Uterus (tissue), 4 donors: ENCODE measurements around the gene INAFM1. TPM values are rescaled to one million over a fixed set of nuclear protein-coding genes. Genes with fewer than 3 reads are reported as not detected.
"Not testable (repeated sequence)": the region's sequence is repeated elsewhere in the genome, so short reads cannot be mapped to it uniquely, and the experiment has no call there.

Experiments
- DNase-seq, 2 donors: peaks; one replicate each; pipeline ENCODE4 v3.0.0-alpha.2; 2019 to 2020
- H3K27ac ChIP-seq, 2 donors: fragments of 200-600 bp; sonication (generic); 1 replicate in 1 of 2; 2 replicates in 1 of 2; pipeline ENCODE4 v1.5.1; 2016 to 2018
- H3K27me3 ChIP-seq, 2 donors: fragments of 200-600 bp; sonication (generic); one replicate each; pipeline ENCODE4 v1.5.1; 2018 to 2019; ENCODE audit warnings: control low read depth in 1 of 2
- H3K36me3 ChIP-seq, 2 donors: fragments of 200-600 bp; sonication (generic); one replicate each; pipeline ENCODE4 v1.5.1; 2019; ENCODE audit warnings: control low read depth in 1 of 2
- H3K4me1 ChIP-seq, 2 donors: fragments of 200-600 bp; sonication (generic); one replicate each; pipeline ENCODE4 v1.5.1; 2018 to 2019; ENCODE audit warnings: control low read depth in 1 of 2
- H3K4me3 ChIP-seq, 2 donors: fragments of 200-600 bp; sonication (generic); 1 replicate in 1 of 2; 2 replicates in 1 of 2; pipeline ENCODE4 v1.5.1; 2018 to 2019; ENCODE audit warnings: mild to moderate bottlenecking in 1 of 2
- H3K9me3 ChIP-seq, 2 donors: fragments of 200-600 bp; sonication (generic); one replicate each; pipeline ENCODE4 v1.5.1; 2019; ENCODE audit warnings: control low read depth in 1 of 2
- POLR2A ChIP-seq, 2 donors: fragments of 450-650 bp; IDR thresholded peaks; one replicate each; pipeline ENCODE4 v1.6.1; 2016; ENCODE audit warnings: antibody characterized with exemption in 2 of 2, mild to moderate bottlenecking in 1 of 2, moderate library complexity in 1 of 2
- intact Hi-C: fragments of 100-400 bp; cut with DNase I; formaldehyde crosslinking; loops from one replicate; pipeline ENCODE4 v1.15.1; 2023; ENCODE audit warnings: low total_unique reads
- total RNA-seq, 4 donors: library from RNA; depleted of rRNA in 3 of 4; stranded (reverse); fragments of >200 nt in 3 of 4; gene quantifications; one replicate each; pipeline versions ENCODE4 v1.1.0 to v1.2.4, GENCODE V29; 2014 to 2023
- TF ChIP-seq, protein P1 (sequence below), 4 experiments: fragments of 200-600 bp in 2 of 4; fragments of 450-650 bp in 2 of 4; sonication (generic) in 2 of 4; IDR thresholded peaks; one replicate each; pipeline ENCODE4 v1.5.1; 2016 to 2019; ENCODE audit warnings: antibody characterized with exemption in 4 of 4, mild to moderate bottlenecking in 2 of 4, moderate library complexity in 1 of 4
- donor health status: DM: yes; HTN: yes; CAD: no.

Gene INAFM1
- total RNA-seq, 4 donors from 2014 or later, result 2.8 to 39.5 (median 13.5) TPM

DNA sequence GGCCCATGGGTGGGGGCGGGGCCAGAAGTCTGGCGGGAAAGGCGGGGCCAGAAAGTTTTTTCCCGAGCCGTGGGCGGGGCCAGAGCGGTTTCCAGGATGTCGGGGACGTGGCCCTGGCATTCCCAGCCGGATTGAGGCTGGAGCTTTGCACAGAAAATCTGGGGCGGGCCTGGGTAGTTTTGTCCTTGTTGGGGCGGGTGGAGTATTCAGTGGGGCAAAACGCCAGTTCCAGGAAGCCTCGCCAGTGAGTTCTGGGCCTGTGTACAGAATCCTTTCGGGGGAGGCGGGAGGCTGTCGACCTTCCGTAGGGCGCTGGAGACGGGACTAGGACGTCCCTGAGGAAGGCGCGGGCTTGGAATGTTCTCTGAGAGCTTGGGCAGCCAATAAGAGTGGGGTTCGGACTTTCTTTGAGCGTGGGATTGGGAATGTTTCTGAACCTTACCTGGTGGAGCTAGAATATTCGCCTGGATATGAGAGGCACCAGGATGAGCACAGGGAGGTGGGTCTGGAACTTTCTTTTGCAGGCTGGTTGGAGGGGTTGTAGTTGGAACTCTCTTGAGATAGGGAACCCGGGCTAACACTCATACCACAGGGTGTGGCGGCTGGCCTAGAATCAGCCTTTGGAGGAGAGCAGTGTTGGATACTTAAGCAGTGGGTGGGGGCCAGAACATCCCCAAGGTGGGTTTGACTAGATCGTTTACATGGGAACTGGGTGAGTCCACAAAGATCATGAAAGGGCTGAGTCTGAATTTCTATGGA, 17.1 kb upstream of the INAFM1 start:
- Histone ChIP-seq H3K4me3 (peak overlapping the region; percentile 49 to 51), H3K27ac (peak overlapping the region; percentile 95 to 97), H3K27me3 (no peaks in the 10 kb centered on the region), H3K9me3 (no peaks in the 10 kb centered on the region), H3K4me1 (peaks cover 9 to 16% of the 10 kb centered on the region in 2 donors), H3K36me3 (no peaks in the 10 kb centered on the region)
- TF ChIP-seq POLR2A (IDR thresholded peaks at IDR 0.05), result peak; percentile 64 to 82
- TF ChIP-seq, protein P1, sequence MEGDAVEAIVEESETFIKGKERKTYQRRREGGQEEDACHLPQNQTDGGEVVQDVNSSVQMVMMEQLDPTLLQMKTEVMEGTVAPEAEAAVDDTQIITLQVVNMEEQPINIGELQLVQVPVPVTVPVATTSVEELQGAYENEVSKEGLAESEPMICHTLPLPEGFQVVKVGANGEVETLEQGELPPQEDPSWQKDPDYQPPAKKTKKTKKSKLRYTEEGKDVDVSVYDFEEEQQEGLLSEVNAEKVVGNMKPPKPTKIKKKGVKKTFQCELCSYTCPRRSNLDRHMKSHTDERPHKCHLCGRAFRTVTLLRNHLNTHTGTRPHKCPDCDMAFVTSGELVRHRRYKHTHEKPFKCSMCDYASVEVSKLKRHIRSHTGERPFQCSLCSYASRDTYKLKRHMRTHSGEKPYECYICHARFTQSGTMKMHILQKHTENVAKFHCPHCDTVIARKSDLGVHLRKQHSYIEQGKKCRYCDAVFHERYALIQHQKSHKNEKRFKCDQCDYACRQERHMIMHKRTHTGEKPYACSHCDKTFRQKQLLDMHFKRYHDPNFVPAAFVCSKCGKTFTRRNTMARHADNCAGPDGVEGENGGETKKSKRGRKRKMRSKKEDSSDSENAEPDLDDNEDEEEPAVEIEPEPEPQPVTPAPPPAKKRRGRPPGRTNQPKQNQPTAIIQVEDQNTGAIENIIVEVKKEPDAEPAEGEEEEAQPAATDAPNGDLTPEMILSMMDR (IDR thresholded peaks at IDR 0.05), result no peak
- DNase-seq, result peak in 1 of 2 donors; percentile 57
- intact Hi-C loops, result no loop called here

DNA sequence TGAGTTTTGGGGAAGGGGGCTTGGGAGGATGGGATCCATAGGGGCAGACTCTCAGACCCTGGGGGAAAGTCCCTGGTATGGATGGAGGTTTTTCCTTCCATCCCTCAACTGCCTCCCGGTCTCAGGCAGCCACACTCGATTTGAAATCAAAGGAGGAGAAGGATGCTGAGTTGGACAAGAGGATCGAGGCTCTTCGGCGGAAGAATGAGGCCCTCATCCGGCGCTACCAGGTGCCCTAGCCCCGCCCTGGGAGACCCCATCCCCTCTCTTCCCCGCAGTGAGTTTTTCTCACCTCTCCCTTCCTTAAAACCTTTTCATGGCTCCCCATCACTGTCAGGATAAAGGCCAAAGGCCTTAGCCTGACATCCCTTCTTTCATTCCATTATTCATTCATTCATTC, 16.3 kb upstream of the INAFM1 start:
- H3K27me3 ChIP-seq, result no peaks in the 10 kb centered on the region
- intact Hi-C loops, result no loop called here
- H3K4me1 ChIP-seq, result peaks cover 9 to 16% of the 10 kb centered on the region in 2 donors
- TF ChIP-seq POLR2A (IDR thresholded peaks at IDR 0.05), result no peak
- TF ChIP-seq, protein P1 (IDR thresholded peaks at IDR 0.05), result no peak
- DNase-seq, result no peak
- no peaks in the 10 kb centered on the region for H3K36me3 ChIP-seq
- H3K9me3 ChIP-seq, result no peaks in the 10 kb centered on the region
- peak overlapping the region; percentile 95 to 97 for H3K27ac ChIP-seq
- H3K4me3 ChIP-seq, result no peak overlapping the region

DNA sequence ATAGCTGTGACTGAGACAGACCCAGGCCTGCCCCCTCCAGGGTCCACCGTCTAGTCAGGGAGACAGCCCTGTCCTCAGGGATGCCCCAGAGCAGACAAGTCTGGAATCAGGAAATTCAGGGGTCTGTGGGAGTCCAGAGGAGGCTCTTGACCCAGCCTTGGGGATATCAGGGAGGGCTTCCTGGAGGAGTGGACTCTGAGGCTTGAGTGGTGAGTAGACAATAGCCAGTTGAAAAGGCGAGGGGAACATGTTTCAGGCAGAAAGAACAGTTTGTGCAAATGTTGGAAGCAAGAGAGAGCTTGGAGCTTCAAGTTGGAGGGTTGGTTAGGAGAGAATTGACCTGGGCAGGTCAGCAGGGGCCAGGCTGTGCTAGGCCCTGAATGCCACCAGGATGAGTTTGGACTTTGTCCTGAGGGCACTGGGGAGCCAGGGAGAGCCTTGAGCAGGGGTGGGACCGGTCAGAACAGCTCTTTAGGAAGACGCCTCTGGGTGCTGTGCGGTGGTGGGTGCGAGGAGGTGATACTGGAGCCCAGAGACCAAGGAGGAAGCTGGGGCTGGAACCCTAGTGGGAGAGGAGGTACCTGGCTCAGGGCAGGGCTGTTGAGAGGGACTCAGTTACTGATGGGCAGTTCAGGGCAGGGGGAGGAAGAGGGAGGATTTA, 15.7 kb upstream of the INAFM1 start:
- intact Hi-C loops, result no loop called here
- Histone ChIP-seq H3K4me3 (no peak overlapping the region), H3K27me3 (no peaks in the 10 kb centered on the region), H3K9me3 (no peaks in the 10 kb centered on the region), H3K4me1 (peaks cover 9 to 16% of the 10 kb centered on the region in 2 donors), H3K27ac (peak overlapping the region; percentile 17 to 97), H3K36me3 (no peaks in the 10 kb centered on the region)
- TF ChIP-seq POLR2A (IDR thresholded peaks at IDR 0.05), result no peak
- no peak for DNase-seq

DNA sequence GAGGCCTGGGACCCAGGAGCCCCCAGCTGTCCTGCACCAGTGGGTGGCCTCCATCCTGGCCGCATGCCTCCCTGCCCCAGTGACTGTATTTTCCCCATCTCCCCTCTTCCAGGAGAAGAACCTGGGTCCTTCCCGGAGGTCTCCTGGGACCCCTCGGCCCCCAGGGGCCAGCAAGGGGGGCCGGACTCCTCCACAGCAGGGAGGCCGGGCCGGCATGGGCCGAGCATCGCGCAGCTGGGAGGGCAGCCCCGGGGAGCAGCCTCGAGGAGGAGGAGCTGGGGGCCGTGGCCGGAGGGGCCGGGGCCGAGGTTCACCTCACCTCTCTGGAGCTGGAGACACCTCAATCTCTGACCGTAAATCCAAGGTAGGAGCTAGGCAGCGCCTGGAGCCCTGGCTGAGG, 14.2 kb upstream of the INAFM1 start:
- intact Hi-C loops, result no loop called here
- Histone ChIP-seq H3K27ac (no peak overlapping the region), H3K36me3 (no peaks in the 10 kb centered on the region), H3K9me3 (no peaks in the 10 kb centered on the region), H3K4me1 (peaks cover 9 to 16% of the 10 kb centered on the region in 2 donors), H3K27me3 (no peaks in the 10 kb centered on the region), H3K4me3 (no peak overlapping the region)
- no peak for DNase-seq
- no peak for TF ChIP-seq POLR2A (IDR thresholded peaks at IDR 0.05)
- TF ChIP-seq, protein P1 (IDR thresholded peaks at IDR 0.05), result no peak

DNA sequence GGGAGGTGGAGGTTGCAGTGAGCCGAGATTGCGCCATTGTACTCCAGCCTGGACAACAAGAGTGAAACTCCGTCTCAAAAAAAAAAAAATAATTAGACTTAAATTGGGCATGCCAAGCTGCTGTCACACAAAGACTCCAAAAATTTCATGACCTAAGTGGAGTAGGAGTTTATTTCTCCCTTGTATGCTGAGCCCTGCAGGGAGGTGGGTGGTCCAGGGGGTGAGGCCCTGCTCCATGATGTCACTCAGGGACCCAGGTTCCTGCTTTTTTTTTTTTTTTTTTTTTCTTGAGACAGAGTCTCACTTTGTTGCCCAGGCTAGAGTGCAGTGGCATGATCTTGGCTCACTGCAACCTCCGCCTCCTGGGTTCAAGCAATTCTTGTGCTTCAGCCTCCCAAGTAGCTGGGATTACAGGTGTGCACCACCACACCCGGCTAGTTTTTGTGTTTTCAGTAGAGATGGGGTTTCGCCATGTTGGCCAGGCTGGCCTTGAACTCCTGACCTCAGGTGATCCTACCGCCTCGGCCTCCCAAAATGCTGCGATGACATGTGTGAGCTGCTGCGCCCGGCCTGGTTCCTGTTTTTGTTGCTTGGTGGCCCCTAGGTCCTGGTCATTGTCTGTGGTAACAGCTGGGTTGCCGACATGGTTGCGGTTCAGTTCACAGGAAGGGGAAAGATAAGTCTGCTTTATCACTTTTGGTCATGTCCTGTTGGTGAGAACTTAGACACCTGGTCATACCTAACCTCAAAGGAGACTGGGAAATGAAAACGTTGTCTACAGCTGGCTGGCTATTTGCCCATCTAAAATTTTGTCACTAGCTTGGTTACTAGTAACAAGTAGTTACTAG, 12.5 kb upstream of the INAFM1 start:
- H3K27me3 ChIP-seq, intact Hi-C loops, H3K9me3 ChIP-seq, H3K27ac ChIP-seq, H3K36me3 ChIP-seq, DNase-seq, H3K4me3 ChIP-seq: not testable (repeated sequence)
- H3K4me1 ChIP-seq, result peaks cover 9 to 16% of the 10 kb centered on the region in 2 donors
